Endothelial cell of umbilical vein (primary cell): ENCODE measurements around the gene POU6F2. TPM values are rescaled to one million over a fixed set of nuclear protein-coding genes. Genes with fewer than 3 reads are reported as not detected.

ENCODE experiments used
- BruUV-seq: library from RNA; stranded (reverse); fragments of 400-500 nt; replicated peaks from 2 replicates; lab custom pipeline; 2021; lab: Mats Ljungman, UMichigan
- CTCF ChIA-PET: fragments of 300-600, 350-600 bp; sonication (Branson Sonifier 250); formaldehyde crosslinking; loops from one replicate; lab custom pipeline; 2021; ENCODE audit warnings: antibody characterized with exemption, inconsistent platforms; lab: Charles Lee
- POLR2A ChIA-PET: fragments of 300-600, 350-600 bp; sonication (Branson Sonifier 250); formaldehyde crosslinking; loops from one replicate; lab custom pipeline; 2021; ENCODE audit warnings: antibody characterized with exemption, inconsistent platforms; lab: Charles Lee
- DNase-seq: peaks from one replicate; pipeline ENCODE4 v3.0.0-alpha.2; 2011; ENCODE audit warnings: low read depth, low spot score
- FAIRE-seq: peaks from 2 replicates; lab custom pipeline; 2011; peaks lifted over from hg19 to GRCh38; lab: Jason Lieb, UNC
- H2AFZ ChIP-seq: 2 replicates; pipeline ENCODE4 v1.6.0; 2012; ENCODE audit warnings: low read depth, low read length, control low read depth, inconsistent platforms
- H3K27ac ChIP-seq: 2 replicates; pipeline ENCODE4 v1.5.1; 2011; ENCODE audit warnings: low read depth, mild to moderate bottlenecking, control low read depth, low read length, moderate library complexity; ENCODE audit not compliant: insufficient read depth
- H3K27me3 ChIP-seq, 2 experiments: 2 replicates each; pipeline versions ENCODE4 v1.6.0 to v1.6.1; 2011; ENCODE audit warnings: low read length in 2 of 2, mixed read lengths in 1 of 2; ENCODE audit not compliant: control insufficient read depth in 2 of 2, insufficient read depth in 2 of 2
- H3K36me3 ChIP-seq, 2 experiments: 2 replicates in 1 of 2; 3 replicates in 1 of 2; pipeline ENCODE4 v1.5.1; 2011; ENCODE audit warnings: low read length in 2 of 2, mild to moderate bottlenecking in 1 of 2, moderate library complexity in 1 of 2; ENCODE audit not compliant: control insufficient read depth in 2 of 2, insufficient read depth in 2 of 2; ENCODE audit errors: extremely low read depth in 1 of 2
- H3K4me1 ChIP-seq: 3 replicates; pipeline ENCODE4 v1.5.1; 2011; ENCODE audit warnings: mild to moderate bottlenecking, low read length; ENCODE audit not compliant: control insufficient read depth, insufficient read depth; ENCODE audit errors: extremely low read depth
- H3K4me2 ChIP-seq: 2 replicates; pipeline ENCODE4 v1.6.1; 2011; ENCODE audit warnings: low read length, control low read depth, mixed read lengths; ENCODE audit not compliant: insufficient read depth
- H3K4me3 ChIP-seq, 3 experiments: fragments of 200-600 bp in 1 of 3; sonication (generic), shearing (Covaris generic) in 1 of 3; replicated peaks in 1 of 3; 2 replicates each; pipeline ENCODE4 v1.5.1; 2011 to 2016; ENCODE audit warnings: control low read depth in 3 of 3, low read length in 3 of 3, mild to moderate bottlenecking in 2 of 3, inconsistent platforms in 1 of 3, low read depth in 1 of 3, moderate library complexity in 1 of 3; ENCODE audit not compliant: insufficient read depth in 1 of 3
- H3K79me2 ChIP-seq: 2 replicates; pipeline ENCODE4 v1.6.0; 2012; ENCODE audit warnings: low read length, inconsistent platforms; ENCODE audit not compliant: control insufficient read depth, insufficient read depth
- H3K9ac ChIP-seq: replicated peaks from 2 replicates; pipeline ENCODE3; 2011; ENCODE audit warnings: low read length, control low read depth; ENCODE audit not compliant: insufficient read depth; ENCODE audit errors: extremely low read depth
- H3K9me1 ChIP-seq: replicated peaks from 3 replicates; pipeline ENCODE4 v1.6.0; 2011; ENCODE audit warnings: mild to moderate bottlenecking, low read length; ENCODE audit not compliant: control insufficient read depth, insufficient read depth; ENCODE audit errors: extremely low read depth
- H3K9me3 ChIP-seq: replicated peaks from 2 replicates; pipeline ENCODE4 v1.5.1; 2012; ENCODE audit warnings: low read length, inconsistent platforms; ENCODE audit not compliant: control insufficient read depth, insufficient read depth
- H4K20me1 ChIP-seq: replicated peaks from 2 replicates; pipeline ENCODE3; 2011; ENCODE audit warnings: mild to moderate bottlenecking, low read length; ENCODE audit not compliant: control insufficient read depth, insufficient read depth; ENCODE audit errors: extremely low read depth
- CTCF ChIP-seq, 2 donors: IDR thresholded peaks; 1 replicate in 1 of 2; 2 replicates in 1 of 2; pipeline ENCODE4 v1.5.1; 2011; ENCODE audit warnings: low read length in 2 of 2, mild to moderate bottlenecking in 2 of 2, moderate library complexity in 2 of 2, control low read depth in 1 of 2, inconsistent platforms in 1 of 2, low read depth in 1 of 2; ENCODE audit not compliant: insufficient read depth in 1 of 2; ENCODE audit errors: extremely low read depth in 1 of 2
- EZH2 ChIP-seq: IDR thresholded peaks from 2 replicates; pipeline ENCODE4 v1.6.1; 2012; ENCODE audit warnings: borderline replicate concordance, low read depth, mild to moderate bottlenecking, moderate library complexity, low read length, inconsistent platforms; ENCODE audit not compliant: severe bottlenecking
- FOS ChIP-seq: IDR thresholded peaks from 2 replicates; pipeline ENCODE4 v1.6.1; 2011; ENCODE audit warnings: mild to moderate bottlenecking, low read length, moderate library complexity, borderline replicate concordance; ENCODE audit not compliant: insufficient read depth
- GATA2 ChIP-seq: IDR thresholded peaks from 2 replicates; pipeline ENCODE4 v1.7.0; 2011; ENCODE audit warnings: low read depth, mild to moderate bottlenecking, moderate library complexity, mixed read lengths, low read length; ENCODE audit not compliant: insufficient read length, insufficient read depth
- JUN ChIP-seq: IDR thresholded peaks from 2 replicates; pipeline ENCODE4 v1.6.1; 2011; ENCODE audit warnings: borderline replicate concordance, low read depth; ENCODE audit not compliant: insufficient read length, insufficient read depth
- MAX ChIP-seq: IDR thresholded peaks from 2 replicates; pipeline ENCODE4 v1.6.1; 2011; ENCODE audit not compliant: insufficient read depth, insufficient read length
- MYC ChIP-seq: IDR thresholded peaks from one replicate; pipeline ENCODE4 v1.6.1; 2011; ENCODE audit warnings: mild to moderate bottlenecking, low read depth, low read length
- POLR2A ChIP-seq: IDR thresholded peaks from 2 replicates; pipeline ENCODE4 v1.6.1; 2012; ENCODE audit warnings: low read depth, mild to moderate bottlenecking, control low read depth, low read length
- POLR2AphosphoS5 ChIP-seq: IDR thresholded peaks from 2 replicates; pipeline ENCODE4 v1.6.1; 2012; ENCODE audit warnings: low read depth, mild to moderate bottlenecking, control low read depth, low read length, moderate library complexity; ENCODE audit not compliant: insufficient read depth
- dilution Hi-C: fragments of 300-500 bp; cut with MboI; formaldehyde crosslinking; loops from one replicate; pipeline ENCODE4 v1.15.0; 2019; ENCODE audit warnings: low sequenced_read_pairs; ENCODE audit not compliant: extremely low pct_ligation_motif_present
- intact Hi-C: fragments of 100-400 bp; cut with micrococcal nuclease; formaldehyde crosslinking; loops from one replicate; pipeline ENCODE4 v1.10.0; 2022
- polyA plus RNA-seq, 4 experiments: library from polyadenylated mRNA; depleted of rRNA in 3 of 4; stranded (reverse) in 3 of 4; unstranded in 1 of 4; fragments of >200 nt; gene quantifications; 2 replicates each; pipeline versions ENCODE4 v1.2.1 to v1.2.3, GENCODE V29; 2011 to 2012; ENCODE audit warnings: missing spikeins in 1 of 4
- total RNA-seq: library from RNA; stranded (reverse); gene quantifications from 2 replicates; pipeline ENCODE4 v1.2.3, GENCODE V29; 2021

The POU6F2 gene
- total and polyA plus RNA-seq, 2 donors (not counting 3 experiments of a cell fraction or from before 2014, with no cell fraction given) = 0.29 TPM; not detected in 1

DNA sequence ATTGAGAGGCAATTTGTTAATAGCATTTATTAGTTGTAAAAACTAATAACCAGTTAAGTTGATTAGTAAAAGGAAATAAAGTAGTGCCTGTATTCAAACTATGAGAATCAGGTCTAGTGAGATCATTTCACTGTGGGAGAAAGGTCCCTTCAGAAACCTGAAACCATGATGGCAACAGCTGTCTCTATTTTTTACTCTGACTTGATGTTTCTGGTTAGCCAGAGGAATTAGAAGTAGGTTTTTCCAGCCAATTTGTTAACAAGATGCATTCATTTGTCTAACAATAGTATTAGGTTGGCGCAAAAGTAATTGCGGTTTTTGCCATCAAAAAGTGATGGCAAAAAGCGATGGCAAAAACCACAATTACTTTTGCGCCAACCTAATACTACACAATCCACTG is 316.3 kb downstream of the POU6F2 start:
- dilution Hi-C loops (no loop called here), intact Hi-C loops (no loop called here)
- Histone ChIP-seq H3K79me2 (no peaks in the 10 kb centered on the region), H4K20me1 (no peaks in the 10 kb centered on the region), H3K4me1 (no peaks in the 10 kb centered on the region), H3K36me3 (no peaks in the 10 kb centered on the region), H3K9me3 (no peaks in the 10 kb centered on the region), H3K27me3 (peaks cover 0 to 4% of the 10 kb centered on the region in 2 experiments), H2AFZ (no peak overlapping the region), H3K4me3 (no peak overlapping the region), H3K27ac (no peak overlapping the region), H3K9ac (no peak overlapping the region), H3K4me2 (no peak overlapping the region), H3K9me1 (no peaks in the 10 kb centered on the region)
- DNase-seq (no peak), FAIRE-seq (no peak)
- CTCF ChIA-PET = no interaction called here
- BruUV-seq = no TSS peak
- POLR2A ChIA-PET = no interaction called here
- TF ChIP-seq FOS (no peak), GATA2 (no peak), POLR2AphosphoS5 (no peak), MAX (no peak), MYC (no peak), CTCF (IDR thresholded peaks at IDR 0.05; ENCODE audit: extremely low read depth in 1 of 2, insufficient read depth in 1 of 2, low read depth in 1 of 2, low read length in 2 of 2) (no peak), POLR2A (no peak), EZH2 (no peak), JUN (no peak)
